Liver (tissue), 9 donors: ENCODE data around the gene SS18L1. TPM values are rescaled to one million over a fixed set of nuclear protein-coding genes. Genes with fewer than 3 reads are reported as not detected.

Source experiments
- DNase-seq: peaks from one replicate; pipeline ENCODE4 v3.0.0-alpha.2; 2017; ENCODE audit warnings: low spot score
- H3K27ac ChIP-seq, 2 donors: one replicate each; pipeline ENCODE4 v1.7.0; 2013; ENCODE audit warnings: inconsistent platforms in 2 of 2, low read length in 2 of 2, control low read depth in 1 of 2, low read depth in 1 of 2, mild to moderate bottlenecking in 1 of 2
- H3K27me3 ChIP-seq, 4 donors: one replicate each; pipeline versions ENCODE4 v1.6.1 to v1.7.0; 2013; ENCODE audit warnings: low read length in 3 of 4, inconsistent platforms in 1 of 4, mild to moderate bottlenecking in 1 of 4, moderate library complexity in 1 of 4; ENCODE audit not compliant: control insufficient read depth in 4 of 4, insufficient read depth in 4 of 4
- H3K36me3 ChIP-seq, 4 donors: one replicate each; pipeline versions ENCODE4 v1.6.1 to v1.7.0; 2013; ENCODE audit warnings: low read length in 3 of 4, mild to moderate bottlenecking in 3 of 4, low read depth in 1 of 4, moderate library complexity in 1 of 4; ENCODE audit not compliant: control insufficient read depth in 4 of 4, insufficient read depth in 3 of 4
- H3K4me1 ChIP-seq, 4 donors: one replicate each; pipeline versions ENCODE4 v1.6.1 to v1.7.0; 2013; ENCODE audit warnings: low read length in 3 of 4, mild to moderate bottlenecking in 3 of 4, moderate library complexity in 1 of 4; ENCODE audit not compliant: control insufficient read depth in 4 of 4, insufficient read depth in 4 of 4
- H3K4me3 ChIP-seq, 3 donors: one replicate each; pipeline versions ENCODE4 v1.6.1 to v1.7.0; 2013; ENCODE audit warnings: low read length in 3 of 3, control low read depth in 1 of 3, low read depth in 1 of 3, mild to moderate bottlenecking in 1 of 3
- H3K9ac ChIP-seq, 2 donors: one replicate each; pipeline ENCODE4 v1.7.0; 2013; ENCODE audit warnings: low read length in 2 of 2, mild to moderate bottlenecking in 2 of 2, moderate library complexity in 2 of 2, control low read depth in 1 of 2, low read depth in 1 of 2
- H3K9me3 ChIP-seq, 4 donors: one replicate each; pipeline versions ENCODE4 v1.6.1 to v1.7.0; 2013; ENCODE audit warnings: low read length in 3 of 4; ENCODE audit not compliant: control insufficient read depth in 4 of 4
- EGR1 ChIP-seq, 2 donors: IDR thresholded peaks; 2 replicates each; pipeline ENCODE4 v1.6.1; 2016 to 2018; ENCODE audit warnings: antibody characterized with exemption in 2 of 2, low read depth in 2 of 2
- FOXA1 ChIP-seq: IDR thresholded peaks from 2 replicates; pipeline ENCODE4 v1.6.1; 2016; ENCODE audit warnings: antibody characterized with exemption
- GABPA ChIP-seq, 2 donors: IDR thresholded peaks in 1 of 2; conservative IDR thresholded peaks in 1 of 2; 2 replicates each; pipeline ENCODE4 v1.6.1; 2016; ENCODE audit warnings: antibody characterized with exemption in 2 of 2, mild to moderate bottlenecking in 1 of 2, moderate library complexity in 1 of 2
- HNF4A ChIP-seq, 2 donors: conservative IDR thresholded peaks; 2 replicates each; pipeline ENCODE4 v1.6.1; 2016; ENCODE audit warnings: antibody characterized with exemption in 2 of 2, mild to moderate bottlenecking in 2 of 2
- HNF4G ChIP-seq: IDR thresholded peaks from 2 replicates; pipeline ENCODE4 v1.6.1; 2016; ENCODE audit warnings: antibody characterized with exemption
- JUND ChIP-seq, 2 donors: IDR thresholded peaks; 2 replicates each; pipeline ENCODE4 v1.6.1; 2016; ENCODE audit warnings: antibody characterized with exemption in 2 of 2
- NR2F2 ChIP-seq: IDR thresholded peaks from 2 replicates; pipeline ENCODE4 v1.6.1; 2016; ENCODE audit warnings: antibody characterized with exemption
- RAD21 ChIP-seq, 2 donors: IDR thresholded peaks; 2 replicates each; pipeline ENCODE4 v1.6.1; 2016; ENCODE audit warnings: antibody characterized with exemption in 2 of 2, mild to moderate bottlenecking in 2 of 2
- RXRA ChIP-seq, 2 donors: IDR thresholded peaks; 2 replicates each; pipeline ENCODE4 v1.6.1; 2017 to 2018; ENCODE audit warnings: antibody characterized with exemption in 2 of 2, mild to moderate bottlenecking in 1 of 2
- SP1 ChIP-seq: IDR thresholded peaks from 2 replicates; pipeline ENCODE4 v1.6.1; 2018; ENCODE audit warnings: antibody characterized with exemption, mild to moderate bottlenecking
- TAF1 ChIP-seq: conservative IDR thresholded peaks from 2 replicates; pipeline ENCODE4 v1.6.1; 2016; ENCODE audit warnings: antibody characterized with exemption, mild to moderate bottlenecking
- YY1 ChIP-seq: IDR thresholded peaks from 2 replicates; pipeline ENCODE4 v1.6.1; 2016; ENCODE audit warnings: antibody characterized with exemption, mild to moderate bottlenecking
- WGBS: extraction: QIAGEN DNeasy Blood & Tissue Kit; methylation state at CpG from one replicate; pipeline ENCODE4 v1.1.7; 2013; 5-methylcytosine and 5-hydroxymethylcytosine counted together
- polyA plus RNA-seq, 2 donors: library from polyadenylated mRNA; stranded (reverse) in 1 of 2; unstranded in 1 of 2; fragments of 200-250 nt in 1 of 2; fragments of >200 nt in 1 of 2; fragmentation: Nextera tagmentation in 1 of 2; extraction: Ambion mirVana in 1 of 2; gene quantifications; one replicate each; pipeline versions ENCODE4 v1.2.1 to v1.2.3, GENCODE V29; 2013 to 2015
- total RNA-seq, 2 donors: library from RNA; depleted of rRNA; stranded (reverse); fragments of >200 nt; gene quantifications; one replicate each; pipeline ENCODE4 v1.2.3, GENCODE V29; 2014
- TF ChIP-seq, protein P1 (sequence below): IDR thresholded peaks from 2 replicates; pipeline ENCODE4 v1.6.1; 2016; ENCODE audit warnings: antibody characterized with exemption
- TF ChIP-seq, protein P2 (sequence below): IDR thresholded peaks from 2 replicates; pipeline ENCODE4 v1.6.1; 2016; ENCODE audit warnings: antibody characterized with exemption
- TF ChIP-seq, protein P3 (sequence below): fragments of 150-350 bp; IDR thresholded peaks from 2 replicates; pipeline ENCODE4 v1.5.1; 2017; ENCODE audit warnings: improper control_type of control experiment, low read depth, low read length; ENCODE audit not compliant: missing input control
- TF ChIP-seq, protein P4 (sequence below): IDR thresholded peaks from 2 replicates; pipeline ENCODE4 v1.6.1; 2016; ENCODE audit warnings: antibody characterized with exemption, mild to moderate bottlenecking
- donor health status: healthy.
- donor health status: healthy.
- donor health status: healthy.
- donor health status: healthy.
- donor health status: healthy.

The SS18L1 gene
- total and polyA plus RNA-seq, 4 donors, result 6.1 to 24.3 (median 16.7) TPM

DNA sequence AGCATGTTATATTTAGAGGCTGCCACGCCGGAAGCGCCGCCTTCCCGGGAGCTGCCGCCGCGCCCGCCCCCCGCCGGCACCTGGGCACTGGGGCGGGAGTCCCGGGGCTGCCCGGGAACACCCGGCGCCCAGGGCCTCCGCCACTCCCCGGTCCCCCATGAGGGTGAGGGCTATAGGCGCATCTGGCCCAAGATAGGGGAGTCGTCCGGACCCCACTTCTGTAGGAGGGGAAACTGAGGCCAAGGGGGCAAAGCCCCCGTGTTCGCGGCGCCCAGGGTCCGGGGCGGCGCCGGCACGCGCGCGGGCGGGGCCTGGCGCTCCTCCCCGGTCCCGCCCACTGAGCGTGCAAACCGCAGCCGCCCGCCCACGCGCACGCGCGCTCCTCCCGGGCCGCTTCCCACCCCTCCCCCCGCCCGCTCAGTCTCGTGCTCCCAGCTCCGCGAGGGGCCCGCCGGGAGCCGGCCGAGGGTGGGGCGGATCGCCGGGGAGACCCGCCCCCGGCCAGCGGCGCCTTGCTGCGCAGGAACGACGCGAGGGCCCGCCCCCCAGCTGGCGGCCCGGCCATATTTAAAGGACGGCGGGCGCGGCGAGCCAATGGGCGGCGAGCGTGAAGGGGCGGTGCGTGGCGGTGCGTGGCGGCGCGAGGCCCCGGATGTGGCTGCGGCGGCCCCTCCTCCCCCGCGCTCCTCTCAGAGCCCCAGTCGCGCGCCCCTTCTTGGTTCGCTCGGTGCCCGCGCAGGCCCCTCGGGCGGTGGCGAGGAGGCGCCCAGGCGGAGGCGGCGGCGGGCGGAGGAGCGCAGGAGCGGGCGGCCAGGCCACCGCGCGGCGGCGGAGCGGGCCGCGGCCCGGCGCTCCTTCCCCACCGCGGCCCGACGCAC is 21.6 kb upstream of the SS18L1 start, which contains the start of gene LSM14B:
Gene LSM14B, plus strand, starts transcription at position 700 of the 878 bp plus-strand sequence. CDS start 192 bp downstream, outside the sequence.
- H3K9me3 ChIP-seq, result peaks cover 0 to 1% (median 0%) of the 10 kb centered on the region in 4 donors
- under 1% methylated on average over 124 of the region's 124 CpGs for WGBS
- TF ChIP-seq JUND (IDR thresholded peaks at IDR 0.05) (no peak), NR2F2 (no peak), HNF4A (conservative IDR thresholded peaks at IDR 0.05) (no peak), RXRA (IDR thresholded peaks at IDR 0.05) (no peak), FOXA1 (no peak), EGR1 (IDR thresholded peaks at IDR 0.05; ENCODE audit: low read depth in 2 of 2) (peak; percentile 57 to 65), HNF4G (no peak), TAF1 (no peak), RAD21 (IDR thresholded peaks at IDR 0.05) (no peak), YY1 (no peak), GABPA (IDR thresholded peaks at IDR 0.05 in 1 of 2, conservative IDR thresholded peaks at IDR 0.05 in 1 of 2) (peak in 1 of 2 donors; percentile 20), SP1 (no peak)
- TF ChIP-seq, protein P1, sequence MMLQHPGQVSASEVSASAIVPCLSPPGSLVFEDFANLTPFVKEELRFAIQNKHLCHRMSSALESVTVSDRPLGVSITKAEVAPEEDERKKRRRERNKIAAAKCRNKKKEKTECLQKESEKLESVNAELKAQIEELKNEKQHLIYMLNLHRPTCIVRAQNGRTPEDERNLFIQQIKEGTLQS, result no peak
- TF ChIP-seq, protein P2, sequence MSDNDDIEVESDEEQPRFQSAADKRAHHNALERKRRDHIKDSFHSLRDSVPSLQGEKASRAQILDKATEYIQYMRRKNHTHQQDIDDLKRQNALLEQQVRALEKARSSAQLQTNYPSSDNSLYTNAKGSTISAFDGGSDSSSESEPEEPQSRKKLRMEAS, result no peak
- TF ChIP-seq, protein P3, sequence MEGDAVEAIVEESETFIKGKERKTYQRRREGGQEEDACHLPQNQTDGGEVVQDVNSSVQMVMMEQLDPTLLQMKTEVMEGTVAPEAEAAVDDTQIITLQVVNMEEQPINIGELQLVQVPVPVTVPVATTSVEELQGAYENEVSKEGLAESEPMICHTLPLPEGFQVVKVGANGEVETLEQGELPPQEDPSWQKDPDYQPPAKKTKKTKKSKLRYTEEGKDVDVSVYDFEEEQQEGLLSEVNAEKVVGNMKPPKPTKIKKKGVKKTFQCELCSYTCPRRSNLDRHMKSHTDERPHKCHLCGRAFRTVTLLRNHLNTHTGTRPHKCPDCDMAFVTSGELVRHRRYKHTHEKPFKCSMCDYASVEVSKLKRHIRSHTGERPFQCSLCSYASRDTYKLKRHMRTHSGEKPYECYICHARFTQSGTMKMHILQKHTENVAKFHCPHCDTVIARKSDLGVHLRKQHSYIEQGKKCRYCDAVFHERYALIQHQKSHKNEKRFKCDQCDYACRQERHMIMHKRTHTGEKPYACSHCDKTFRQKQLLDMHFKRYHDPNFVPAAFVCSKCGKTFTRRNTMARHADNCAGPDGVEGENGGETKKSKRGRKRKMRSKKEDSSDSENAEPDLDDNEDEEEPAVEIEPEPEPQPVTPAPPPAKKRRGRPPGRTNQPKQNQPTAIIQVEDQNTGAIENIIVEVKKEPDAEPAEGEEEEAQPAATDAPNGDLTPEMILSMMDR, result no peak
- TF ChIP-seq, protein P4, sequence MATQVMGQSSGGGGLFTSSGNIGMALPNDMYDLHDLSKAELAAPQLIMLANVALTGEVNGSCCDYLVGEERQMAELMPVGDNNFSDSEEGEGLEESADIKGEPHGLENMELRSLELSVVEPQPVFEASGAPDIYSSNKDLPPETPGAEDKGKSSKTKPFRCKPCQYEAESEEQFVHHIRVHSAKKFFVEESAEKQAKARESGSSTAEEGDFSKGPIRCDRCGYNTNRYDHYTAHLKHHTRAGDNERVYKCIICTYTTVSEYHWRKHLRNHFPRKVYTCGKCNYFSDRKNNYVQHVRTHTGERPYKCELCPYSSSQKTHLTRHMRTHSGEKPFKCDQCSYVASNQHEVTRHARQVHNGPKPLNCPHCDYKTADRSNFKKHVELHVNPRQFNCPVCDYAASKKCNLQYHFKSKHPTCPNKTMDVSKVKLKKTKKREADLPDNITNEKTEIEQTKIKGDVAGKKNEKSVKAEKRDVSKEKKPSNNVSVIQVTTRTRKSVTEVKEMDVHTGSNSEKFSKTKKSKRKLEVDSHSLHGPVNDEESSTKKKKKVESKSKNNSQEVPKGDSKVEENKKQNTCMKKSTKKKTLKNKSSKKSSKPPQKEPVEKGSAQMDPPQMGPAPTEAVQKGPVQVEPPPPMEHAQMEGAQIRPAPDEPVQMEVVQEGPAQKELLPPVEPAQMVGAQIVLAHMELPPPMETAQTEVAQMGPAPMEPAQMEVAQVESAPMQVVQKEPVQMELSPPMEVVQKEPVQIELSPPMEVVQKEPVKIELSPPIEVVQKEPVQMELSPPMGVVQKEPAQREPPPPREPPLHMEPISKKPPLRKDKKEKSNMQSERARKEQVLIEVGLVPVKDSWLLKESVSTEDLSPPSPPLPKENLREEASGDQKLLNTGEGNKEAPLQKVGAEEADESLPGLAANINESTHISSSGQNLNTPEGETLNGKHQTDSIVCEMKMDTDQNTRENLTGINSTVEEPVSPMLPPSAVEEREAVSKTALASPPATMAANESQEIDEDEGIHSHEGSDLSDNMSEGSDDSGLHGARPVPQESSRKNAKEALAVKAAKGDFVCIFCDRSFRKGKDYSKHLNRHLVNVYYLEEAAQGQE, result no peak
- peaks cover 0 to 16% (median 12%) of the 10 kb centered on the region in 4 donors for H3K4me1 ChIP-seq
- peak; percentile 99 for DNase-seq
- peak within 1 kb of the TSS; percentile 78 to 88 (median 85) for H3K4me3 ChIP-seq
- H3K9ac ChIP-seq, result peak within 1 kb of the TSS; percentile 52 to 62
- H3K27me3 ChIP-seq, result no peaks in the 10 kb centered on the region
- peaks cover 3 to 16% (median 12%) of the 10 kb centered on the region in 4 donors for H3K36me3 ChIP-seq
- peak within 1 kb of the TSS; percentile 89 to 96 for H3K27ac ChIP-seq
